ENCODE measurements around the gene PSAPL1. TPM values are rescaled to one million over a fixed set of nuclear protein-coding genes. Genes with fewer than 3 reads are reported as not detected.

Gene PSAPL1
- total and polyA plus RNA-seq, 2 of the 8 experiments (the other 6 are each of a cell fraction or from before 2014, with no cell fraction given): 0.03 TPM; not detected in 1

Small RNA genes within 50 kb of the gene (microRNA-seq; reads per million reads assigned to microRNA genes)
- gene MIR4274 (ENCODE audit: borderline microRNAs expressed in 2 of 2, borderline number of aligned reads in 2 of 2, borderline replicate concordance in 1 of 2): 0 reads per million in 2 experiments

Small RNA genes within 50 kb of the gene (small RNA-seq; reads per million reads assigned to genes)
- not detected for gene MIR4274 (ENCODE audit: insufficient read depth)

Other genes with a start within 250 kb of the PSAPL1 start
- gene SORCS2, start 242.4 kb downstream of the PSAPL1 start, total RNA-seq (2021; fragmentation: NEBNext Ultra II Directional; extraction: Animal tissue kit (Norgen Biotek cat#: 25700)): 0.75 and 1.8 TPM in 2 replicates
- 0.36 and 0.57 TPM in 2 replicates for gene SORCS2, start 242.4 kb downstream of the PSAPL1 start, polyA plus RNA-seq (2011; rRNA removed)

Measured in H1 (cell line).